Endodermal cell (in vitro differentiated cells): Measurements from ENCODE around the gene EMC10. TPM values are rescaled to one million over a fixed set of nuclear protein-coding genes. Genes with fewer than 3 reads are reported as not detected.

Source experiments
- DNase-seq: peaks from one replicate; pipeline ENCODE4 v3.0.0-alpha.2; 2017
- H3K27ac ChIP-seq: 2 replicates; pipeline ENCODE4 v1.5.1; 2013; ENCODE audit warnings: mild to moderate bottlenecking, low read depth, low read length, moderate library complexity
- H3K27me3 ChIP-seq: 2 replicates; pipeline ENCODE4 v1.6.1; 2013; ENCODE audit warnings: mild to moderate bottlenecking, low read length, moderate library complexity; ENCODE audit not compliant: insufficient read depth, control insufficient read depth, poor library complexity, severe bottlenecking
- H3K36me3 ChIP-seq: 2 replicates; pipeline ENCODE4 v1.7.0; 2013; ENCODE audit warnings: mild to moderate bottlenecking, low read length, moderate library complexity; ENCODE audit not compliant: control insufficient read depth, insufficient read depth
- H3K4me1 ChIP-seq: one replicate; pipeline ENCODE4 v1.7.0; 2013; ENCODE audit warnings: low read length; ENCODE audit not compliant: control insufficient read depth, insufficient read depth
- H3K4me3 ChIP-seq: 2 replicates; pipeline ENCODE4 v1.5.1; 2013; ENCODE audit warnings: mild to moderate bottlenecking, low read length, moderate library complexity
- H3K9ac ChIP-seq: 2 replicates; pipeline ENCODE4 v1.6.1; 2013; ENCODE audit warnings: mild to moderate bottlenecking, low read length, moderate library complexity; ENCODE audit not compliant: poor library complexity, severe bottlenecking; ENCODE audit errors: extremely low read depth
- H3K9me3 ChIP-seq: 2 replicates; pipeline ENCODE4 v1.6.1; 2013; ENCODE audit warnings: mild to moderate bottlenecking, low read length, moderate library complexity; ENCODE audit not compliant: control insufficient read depth
- H3K27ac Mint-ChIP-seq: 2 replicates; pipeline ENCODE4 v1.8.0; 2020; ENCODE audit warnings: mixed read lengths
- H3K27me3 Mint-ChIP-seq: 2 replicates; pipeline ENCODE4 v1.8.0; 2021; ENCODE audit warnings: mild to moderate bottlenecking, mixed read lengths; ENCODE audit not compliant: insufficient read depth
- H3K36me3 Mint-ChIP-seq: 2 replicates; pipeline ENCODE4 v1.8.0; 2020; ENCODE audit warnings: low read depth, mixed read lengths
- H3K4me1 Mint-ChIP-seq: 2 replicates; pipeline ENCODE4 v1.8.0; 2020; ENCODE audit warnings: mixed read lengths
- H3K4me3 Mint-ChIP-seq: 2 replicates; pipeline ENCODE4 v1.8.0; 2020; ENCODE audit warnings: mild to moderate bottlenecking, moderate library complexity, mixed read lengths
- H3K9me3 Mint-ChIP-seq: 2 replicates; pipeline ENCODE4 v1.8.0; 2020; ENCODE audit warnings: mild to moderate bottlenecking, mixed read lengths
- CTCF ChIP-seq: fragments of 200-600 bp; sonication (generic); conservative IDR thresholded peaks from 2 replicates; pipeline ENCODE4 v1.5.0; 2021; ENCODE audit warnings: antibody characterized with exemption, mild to moderate bottlenecking
- WGBS, 2 experiments: methylation state at CpG; one replicate each; pipeline versions ENCODE4 v1.1.5 to v1.1.7; 2013; ENCODE audit warnings: missing lambda C conversion rate in 2 of 2, mixed read lengths in 1 of 2; ENCODE audit not compliant: insufficient coverage in 1 of 2, insufficient read length in 1 of 2; 5-methylcytosine and 5-hydroxymethylcytosine counted together
- total RNA-seq, 2 donors: library from RNA; stranded (reverse); fragmentation: NEBNext Ultra II Directional in 1 of 2; extraction: Animal tissue kit (Norgen Biotek cat#: 25700) in 1 of 2; gene quantifications; 2 replicates in 1 of 2; 3 replicates in 1 of 2; pipeline ENCODE4 v1.2.1, GENCODE V29; 2021

The EMC10 gene
- total RNA-seq, 2 donors from 2014 or later = 119 to 123 TPM

DNA sequence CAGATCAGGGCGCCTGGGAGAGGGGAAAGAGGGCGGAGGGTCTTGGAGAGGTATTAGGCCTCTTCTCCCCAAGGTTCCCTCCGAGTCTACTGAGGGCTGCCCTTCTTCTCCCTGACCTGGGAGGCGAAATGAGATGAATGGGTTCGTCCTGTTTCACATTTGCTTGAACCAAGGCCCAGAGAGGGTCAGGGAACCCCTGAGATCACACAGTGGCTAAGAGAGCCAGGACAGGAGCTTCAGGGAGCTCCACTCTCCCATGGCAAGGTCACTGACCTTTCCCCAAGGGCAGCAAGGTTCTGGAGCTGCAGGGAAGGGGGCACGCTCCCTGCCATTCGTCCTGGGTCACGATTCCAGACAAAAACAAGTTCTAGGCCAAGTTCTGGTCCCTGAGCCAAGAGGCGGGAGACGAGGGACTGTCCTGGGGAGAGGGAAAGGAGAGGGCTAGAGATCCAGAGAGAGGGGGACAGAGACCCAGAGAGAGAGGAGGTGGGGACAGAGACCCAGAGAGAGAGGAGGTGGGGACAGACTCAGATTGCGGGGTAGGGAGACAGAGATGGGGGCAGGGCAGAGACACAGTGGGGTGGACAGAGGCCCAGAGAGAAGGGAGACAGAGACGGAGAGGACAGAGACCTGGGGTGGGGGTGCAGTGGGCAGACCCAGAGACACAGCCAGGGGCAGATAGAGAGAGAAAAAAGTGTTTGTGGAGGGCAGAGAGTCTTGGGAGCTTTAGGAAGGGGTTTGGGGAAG lies 36.9 kb downstream of the EMC10 start:
- peak; percentile 41 for DNase-seq
- Mint-ChIP-seq H3K9me3 (no peaks in the 10 kb centered on the region), H3K4me3 (no peak overlapping the region), H3K4me1 (peaks cover 1% of the 10 kb centered on the region), H3K36me3 (no peaks in the 10 kb centered on the region), H3K27me3 (peaks cover 41% of the 10 kb centered on the region), H3K27ac (no peak overlapping the region)
- Histone ChIP-seq H3K27me3 (no peaks in the 10 kb centered on the region), H3K9me3 (no peaks in the 10 kb centered on the region), H3K9ac (no peak overlapping the region), H3K4me1 (no peaks in the 10 kb centered on the region), H3K36me3 (no peaks in the 10 kb centered on the region), H3K4me3 (no peak overlapping the region), H3K27ac (no peak overlapping the region)
- 81 to 86% methylated on average over 8 to 12 of the region's 12 CpGs for WGBS, 2 experiments
- TF ChIP-seq CTCF = no peak

GRCh38 chr19:50513746-50514345 lies 37.5 kb downstream of the EMC10 start, which contains the start of gene ASPDH:
ASPDH (minus strand) TSS chr19:50513913; CDS start chr19:50513823, 90 bp downstream.
- H3K4me3 ChIP-seq = no peak within 1 kb of the TSS
- no peaks in the 10 kb centered on the region for H3K9me3 ChIP-seq
- no peaks in the 10 kb centered on the region for H3K4me1 ChIP-seq
- Mint-ChIP-seq H3K4me3 (no peak within 1 kb of the TSS), H3K9me3 (peaks cover 5% of the 10 kb centered on the region), H3K4me1 (peaks cover 1% of the 10 kb centered on the region), H3K27me3 (peaks cover 41% of the 10 kb centered on the region), H3K27ac (no peak within 1 kb of the TSS), H3K36me3 (no peaks in the 10 kb centered on the region)
- peak; percentile 54 for DNase-seq
- H3K9ac ChIP-seq = no peak within 1 kb of the TSS
- no peaks in the 10 kb centered on the region for H3K36me3 ChIP-seq
- H3K27me3 ChIP-seq = no peaks in the 10 kb centered on the region
- no peak for TF ChIP-seq CTCF
- H3K27ac ChIP-seq = peak within 1 kb of the TSS; percentile 63
- 79 to 83% methylated on average over 13 to 22 of the region's 22 CpGs for WGBS, 2 experiments

DNA sequence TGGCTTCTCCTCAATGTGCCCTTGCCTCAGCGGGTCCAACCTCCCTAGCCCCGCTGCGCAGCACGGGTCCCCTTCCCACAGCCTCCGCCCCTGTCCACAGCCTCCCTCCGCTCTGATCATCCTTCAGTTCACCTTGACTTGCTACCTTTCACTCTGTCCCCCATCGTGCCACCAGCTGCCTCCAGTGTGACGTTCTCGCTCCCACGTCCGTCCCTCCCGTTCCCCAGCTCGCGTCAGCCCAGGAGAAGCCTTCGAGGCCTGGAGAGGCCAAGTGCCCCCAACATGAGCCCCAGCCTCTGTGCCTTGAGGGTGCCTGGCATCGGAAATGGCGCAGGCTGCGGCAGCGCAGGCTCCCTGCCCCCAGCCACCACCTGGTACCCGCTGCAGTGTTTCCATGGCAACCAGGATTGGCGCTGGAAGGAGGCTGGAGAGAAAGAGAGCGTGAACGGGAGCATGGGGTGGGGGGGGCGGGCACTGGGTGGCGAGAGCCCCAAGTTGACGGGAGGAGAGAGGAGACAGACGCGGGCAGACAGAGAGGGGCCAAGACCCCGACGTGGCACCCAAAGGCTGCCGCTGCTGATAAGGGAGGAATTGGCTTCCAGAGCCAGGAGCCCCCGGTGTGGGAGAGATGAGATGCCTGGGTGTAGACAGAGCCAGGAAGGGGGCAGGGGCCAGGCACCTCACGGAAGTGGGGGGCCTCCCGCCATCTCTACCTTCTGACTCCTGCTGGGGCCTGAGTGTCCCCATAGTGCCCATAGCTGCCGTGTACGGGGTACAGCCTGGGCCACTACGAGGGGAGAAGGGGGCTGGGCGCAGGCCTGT lies 38.2 kb downstream of the EMC10 start:
- Mint-ChIP-seq H3K4me3 (no peak overlapping the region), H3K27me3 (peaks cover 43% of the 10 kb centered on the region), H3K27ac (no peak overlapping the region), H3K36me3 (no peaks in the 10 kb centered on the region), H3K9me3 (peaks cover 5% of the 10 kb centered on the region), H3K4me1 (peaks cover 1% of the 10 kb centered on the region)
- H3K4me1 ChIP-seq = no peaks in the 10 kb centered on the region
- peak; percentile 46 for DNase-seq
- H3K9me3 ChIP-seq = no peaks in the 10 kb centered on the region
- H3K36me3 ChIP-seq = no peaks in the 10 kb centered on the region
- no peak overlapping the region for H3K9ac ChIP-seq
- peak overlapping the region; percentile 63 for H3K27ac ChIP-seq
- H3K4me3 ChIP-seq = no peak overlapping the region
- 87 to 97% methylated on average over 6 to 38 of the region's 38 CpGs for WGBS, 2 experiments
- no peaks in the 10 kb centered on the region for H3K27me3 ChIP-seq
- TF ChIP-seq CTCF = no peak
